Measurements from ENCODE around the gene SPINK4.

SPINK4 gene

DNA sequence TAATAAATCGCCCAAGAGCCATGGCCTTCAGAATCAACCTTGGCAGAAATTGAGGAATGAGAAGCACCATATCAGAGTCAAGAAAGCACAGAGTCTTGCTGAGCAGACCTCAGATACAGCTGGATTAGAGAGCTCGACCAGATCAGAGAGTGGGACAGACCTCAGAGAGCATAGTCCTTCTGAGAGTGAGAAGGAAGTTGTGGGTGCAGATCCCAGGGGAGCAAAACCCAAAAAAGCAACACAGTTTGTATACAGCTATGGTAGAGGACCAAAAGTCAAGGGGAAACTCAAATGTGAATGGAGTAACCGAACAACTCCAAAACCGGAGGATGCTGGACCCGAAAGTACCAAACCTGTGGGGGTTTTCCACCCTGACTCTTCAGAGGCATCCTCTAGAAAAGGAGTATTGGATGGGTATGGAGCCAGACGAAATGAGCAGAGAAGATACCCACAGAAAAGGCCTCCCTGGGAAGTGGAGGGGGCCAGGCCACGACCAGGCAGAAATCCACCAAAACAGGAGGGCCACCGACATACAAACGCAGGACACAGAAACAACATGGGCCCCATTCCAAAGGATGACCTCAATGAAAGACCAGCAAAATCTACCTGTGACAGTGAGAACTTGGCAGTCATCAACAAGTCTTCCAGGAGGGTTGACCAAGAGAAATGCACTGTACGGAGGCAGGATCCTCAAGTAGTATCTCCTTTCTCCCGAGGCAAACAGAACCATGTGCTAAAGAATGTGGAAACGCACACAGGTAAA, 54.9 kb downstream of the SPINK4 start:
- no peak for DNase-seq

DNA sequence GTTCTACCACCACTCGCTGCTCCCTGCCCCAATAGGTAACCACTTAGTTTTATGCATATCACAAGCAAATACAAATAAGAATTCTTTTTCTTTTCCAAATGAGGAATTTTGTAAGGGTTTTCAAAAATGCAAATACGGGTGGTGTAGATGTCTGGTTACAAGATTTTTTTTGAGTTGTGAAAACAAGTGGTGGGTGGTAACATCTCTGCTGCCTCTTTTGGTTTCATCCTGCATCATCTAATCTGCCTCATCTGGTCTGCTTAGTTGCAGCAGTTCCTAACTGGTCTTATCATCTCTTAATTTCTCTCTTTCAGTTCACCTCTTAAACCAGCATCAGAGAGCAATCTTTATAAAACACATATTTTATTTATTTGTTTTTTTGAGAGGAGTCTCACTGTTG, 55.6 kb downstream of the SPINK4 start:
- DNase-seq, result no peak

DNA sequence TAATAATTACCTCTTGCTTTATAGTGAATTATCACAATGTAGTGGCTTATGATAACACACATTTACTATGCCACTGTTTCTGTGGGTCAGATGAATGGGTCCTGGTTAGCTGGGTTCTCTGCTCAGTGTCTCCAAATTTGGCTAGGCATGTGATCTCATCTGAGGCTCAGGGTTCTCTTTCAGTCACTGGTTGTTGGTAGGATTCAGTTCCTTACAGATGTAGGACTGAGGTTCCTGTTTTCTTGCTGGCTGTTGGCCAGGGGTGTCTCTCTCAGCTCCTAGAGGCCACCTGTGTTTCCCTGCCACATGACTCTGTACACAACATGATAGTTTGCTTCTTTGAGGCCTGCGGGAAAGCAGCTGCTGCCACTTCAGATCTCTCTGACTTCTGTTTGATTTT, 57.5 kb downstream of the SPINK4 start:
- no peak for DNase-seq
